Uterus (tissue), 4 donors: ENCODE results near the gene CHST12. TPM values are rescaled to one million over a fixed set of nuclear protein-coding genes. Genes with fewer than 3 reads are reported as not detected.

Experiments
- DNase-seq, 2 donors: peaks; one replicate each; pipeline ENCODE4 v3.0.0-alpha.2; 2019 to 2020
- H3K27ac ChIP-seq, 2 donors: fragments of 200-600 bp; sonication (generic); 1 replicate in 1 of 2; 2 replicates in 1 of 2; pipeline ENCODE4 v1.5.1; 2016 to 2018
- H3K27me3 ChIP-seq, 2 donors: fragments of 200-600 bp; sonication (generic); one replicate each; pipeline ENCODE4 v1.5.1; 2018 to 2019; ENCODE audit warnings: control low read depth in 1 of 2
- H3K36me3 ChIP-seq, 2 donors: fragments of 200-600 bp; sonication (generic); one replicate each; pipeline ENCODE4 v1.5.1; 2019; ENCODE audit warnings: control low read depth in 1 of 2
- H3K4me1 ChIP-seq, 2 donors: fragments of 200-600 bp; sonication (generic); one replicate each; pipeline ENCODE4 v1.5.1; 2018 to 2019; ENCODE audit warnings: control low read depth in 1 of 2
- H3K4me3 ChIP-seq, 2 donors: fragments of 200-600 bp; sonication (generic); 1 replicate in 1 of 2; 2 replicates in 1 of 2; pipeline ENCODE4 v1.5.1; 2018 to 2019; ENCODE audit warnings: mild to moderate bottlenecking in 1 of 2
- H3K9me3 ChIP-seq, 2 donors: fragments of 200-600 bp; sonication (generic); one replicate each; pipeline ENCODE4 v1.5.1; 2019; ENCODE audit warnings: control low read depth in 1 of 2
- CTCF ChIP-seq, 4 experiments: fragments of 200-600 bp in 2 of 4; fragments of 450-650 bp in 2 of 4; sonication (generic) in 2 of 4; IDR thresholded peaks; one replicate each; pipeline ENCODE4 v1.5.1; 2016 to 2019; ENCODE audit warnings: antibody characterized with exemption in 4 of 4, mild to moderate bottlenecking in 2 of 4, moderate library complexity in 1 of 4
- POLR2A ChIP-seq, 2 donors: fragments of 450-650 bp; IDR thresholded peaks; one replicate each; pipeline ENCODE4 v1.6.1; 2016; ENCODE audit warnings: antibody characterized with exemption in 2 of 2, mild to moderate bottlenecking in 1 of 2, moderate library complexity in 1 of 2
- intact Hi-C: fragments of 100-400 bp; cut with DNase I; formaldehyde crosslinking; loops from one replicate; pipeline ENCODE4 v1.15.1; 2023; ENCODE audit warnings: low total_unique reads
- total RNA-seq, 4 donors: library from RNA; depleted of rRNA in 3 of 4; stranded (reverse); fragments of >200 nt in 3 of 4; gene quantifications; one replicate each; pipeline versions ENCODE4 v1.1.0 to v1.2.4, GENCODE V29; 2014 to 2023
- donor health status: DM: yes; HTN: yes; CAD: no.

Gene CHST12
- total RNA-seq, 4 donors from 2014 or later: 5.6 to 30.5 (median 8.3) TPM

DNA sequence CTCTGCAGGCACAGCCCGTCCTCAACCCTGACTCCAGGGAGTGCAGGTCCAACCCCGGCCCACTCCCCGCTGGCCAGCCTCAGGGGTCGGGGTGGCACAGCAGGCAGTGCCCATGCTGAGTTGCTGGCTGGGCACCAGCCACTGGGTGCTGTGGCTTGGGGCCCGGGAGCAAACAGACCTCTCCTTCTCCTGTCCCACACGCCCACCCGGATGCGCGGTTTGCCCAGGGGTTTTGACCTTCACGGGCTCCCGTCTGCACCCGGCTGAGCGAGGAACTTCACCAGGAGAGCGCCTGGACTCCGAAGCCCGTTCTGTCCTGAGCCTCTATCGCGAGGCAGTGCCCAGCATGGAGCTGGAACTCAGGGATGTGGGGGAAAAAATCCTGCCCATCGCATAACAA is 75.4 kb downstream of the CHST12 start:
- intact Hi-C loops: no loop called here
- no peak for DNase-seq
- Histone ChIP-seq H3K4me1 (peaks cover 0 to 11% of the 10 kb centered on the region in 2 donors), H3K36me3 (no peaks in the 10 kb centered on the region), H3K27ac (peak overlapping the region in 1 of 2 donors; percentile 8), H3K9me3 (no peaks in the 10 kb centered on the region), H3K27me3 (no peaks in the 10 kb centered on the region), H3K4me3 (no peak overlapping the region)
- no peak for TF ChIP-seq POLR2A (IDR thresholded peaks at IDR 0.05)
- no peak for TF ChIP-seq CTCF (IDR thresholded peaks at IDR 0.05)

GRCh38 chr7:2479276-2480069 is 76.1 kb downstream of the CHST12 start:
- Histone ChIP-seq H3K27me3 (no peaks in the 10 kb centered on the region), H3K27ac (no peak overlapping the region), H3K4me3 (no peak overlapping the region), H3K36me3 (no peaks in the 10 kb centered on the region), H3K9me3 (no peaks in the 10 kb centered on the region), H3K4me1 (peaks cover 0 to 11% of the 10 kb centered on the region in 2 donors)
- TF ChIP-seq POLR2A (IDR thresholded peaks at IDR 0.05) (no peak), CTCF (IDR thresholded peaks at IDR 0.05) (no peak)
- intact Hi-C loops: no loop called here
- DNase-seq: no peak

GRCh38 chr7:2480070-2480408 is 76.6 kb downstream of the CHST12 start:
- no peak overlapping the region for H3K4me3 ChIP-seq
- H3K27ac ChIP-seq: no peak overlapping the region
- no peaks in the 10 kb centered on the region for H3K27me3 ChIP-seq
- H3K4me1 ChIP-seq: peaks cover 0 to 11% of the 10 kb centered on the region in 2 donors
- intact Hi-C loops: no loop called here
- no peaks in the 10 kb centered on the region for H3K9me3 ChIP-seq
- no peak for DNase-seq
- no peaks in the 10 kb centered on the region for H3K36me3 ChIP-seq
- TF ChIP-seq CTCF (IDR thresholded peaks at IDR 0.05): no peak
- TF ChIP-seq POLR2A (IDR thresholded peaks at IDR 0.05): no peak

DNA sequence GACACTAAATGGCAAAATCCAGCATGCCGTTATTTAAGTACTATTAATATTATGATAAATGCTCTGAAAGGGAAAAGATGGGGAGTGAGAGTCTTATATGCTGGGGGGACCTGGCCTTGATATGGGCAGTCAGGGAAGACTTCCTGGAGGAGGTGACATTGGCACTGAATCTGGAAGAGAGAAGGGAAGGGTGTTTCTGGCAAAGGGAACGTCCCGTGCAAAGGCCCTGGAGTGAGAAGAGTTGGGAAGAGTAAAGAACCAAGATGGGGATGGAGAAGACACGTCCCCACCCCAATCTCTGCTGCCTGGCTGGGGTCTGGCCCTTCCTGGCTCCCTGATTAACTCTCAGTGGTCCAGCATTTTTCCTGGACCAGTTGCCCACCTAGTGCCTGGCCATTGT is 77.8 kb downstream of the CHST12 start:
- TF ChIP-seq POLR2A (IDR thresholded peaks at IDR 0.05) (no peak), CTCF (IDR thresholded peaks at IDR 0.05) (no peak)
- Histone ChIP-seq H3K27me3 (no peaks in the 10 kb centered on the region), H3K9me3 (no peaks in the 10 kb centered on the region)

DNA sequence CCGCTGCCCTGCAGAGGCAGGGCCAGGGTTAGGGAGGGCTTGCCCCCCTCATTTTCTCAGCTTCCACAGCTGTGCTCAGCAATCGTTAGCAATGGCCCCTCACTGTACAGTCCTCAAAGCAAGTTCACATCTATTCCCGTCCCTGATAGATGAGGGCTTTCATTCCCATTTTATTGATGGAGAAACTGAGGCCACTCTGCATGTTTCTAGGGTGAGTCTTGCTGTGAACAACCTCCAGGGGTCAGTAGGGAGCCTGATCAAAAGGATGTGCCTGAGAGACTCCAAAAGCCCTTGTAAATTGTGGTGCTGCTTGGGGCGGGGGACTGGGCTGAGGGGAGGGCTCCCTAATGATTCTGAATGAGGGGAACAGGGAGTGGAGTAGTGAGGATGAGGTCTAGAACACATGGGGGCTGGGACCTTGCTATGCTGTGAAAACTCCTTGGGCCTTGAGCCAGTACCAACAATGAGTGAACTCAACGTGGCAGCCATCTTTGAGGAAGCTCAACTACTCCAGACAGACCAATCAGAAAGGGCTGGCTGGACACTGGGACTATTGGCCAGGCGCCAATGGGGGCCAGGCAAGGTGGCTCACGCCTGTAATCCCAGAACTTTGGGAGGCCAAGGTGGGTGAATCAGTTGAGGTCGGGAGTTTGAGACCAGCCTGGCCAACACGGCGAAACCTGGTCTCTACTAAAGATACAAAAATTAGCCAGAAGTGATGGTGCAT is 79.5 kb downstream of the CHST12 start:
- H3K27me3 ChIP-seq: no peaks in the 10 kb centered on the region

More for the DNA sequence above, 77.8 kb downstream of the CHST12 start:
- H3K27ac ChIP-seq: no peak overlapping the region
- H3K4me1 ChIP-seq: peaks cover 0 to 11% of the 10 kb centered on the region in 2 donors
- intact Hi-C loops: no loop called here
- DNase-seq: no peak
- no peak overlapping the region for H3K4me3 ChIP-seq
- no peaks in the 10 kb centered on the region for H3K36me3 ChIP-seq

More for the DNA sequence above, 79.5 kb downstream of the CHST12 start:
- TF ChIP-seq POLR2A (IDR thresholded peaks at IDR 0.05) (no peak), CTCF (IDR thresholded peaks at IDR 0.05) (no peak)
- Histone ChIP-seq H3K36me3 (no peaks in the 10 kb centered on the region), H3K9me3 (no peaks in the 10 kb centered on the region), H3K4me1 (peaks cover 0 to 15% of the 10 kb centered on the region in 2 donors), H3K27ac (no peak overlapping the region), H3K4me3 (no peak overlapping the region)
- intact Hi-C loops: no loop called here
- no peak for DNase-seq
